ENCODE measurements around the gene FSTL4. TPM values are rescaled to one million over a fixed set of nuclear protein-coding genes. Genes with fewer than 3 reads are reported as not detected.

FSTL4 gene
- total RNA-seq, 3 donors from 2014 or later: 0.42 to 1.7 (median 0.46) TPM

- DNase-seq (no peak), ATAC-seq (no peak)
- H3K27me3 Mint-ChIP-seq (ENCODE audit: low read depth): no peaks in the 10 kb centered on the region
- no peaks in the 10 kb centered on the region for H3K4me1 Mint-ChIP-seq (ENCODE audit: low read depth)
- no peaks in the 10 kb centered on the region for H3K36me3 Mint-ChIP-seq (ENCODE audit: insufficient read depth)
- H3K9me3 Mint-ChIP-seq: no peaks in the 10 kb centered on the region
- H3K4me3 Mint-ChIP-seq: no peak overlapping the region
Observed at GRCh38 chr5:133251296-133252132, 360.8 kb downstream of the FSTL4 start.

GRCh38 chr5:133250527-133250926 lies 361.8 kb downstream of the FSTL4 start:
- no peaks in the 10 kb centered on the region for H3K36me3 Mint-ChIP-seq (ENCODE audit: insufficient read depth)
- no peak overlapping the region for H3K4me3 Mint-ChIP-seq
- no peak for DNase-seq
- no peaks in the 10 kb centered on the region for H3K9me3 Mint-ChIP-seq
- no peaks in the 10 kb centered on the region for H3K27me3 Mint-ChIP-seq (ENCODE audit: low read depth)
- no peaks in the 10 kb centered on the region for H3K4me1 Mint-ChIP-seq (ENCODE audit: low read depth)
- ATAC-seq: no peak

- ATAC-seq (no peak), DNase-seq (no peak)
- no peaks in the 10 kb centered on the region for H3K36me3 Mint-ChIP-seq (ENCODE audit: insufficient read depth)
- no peaks in the 10 kb centered on the region for H3K9me3 Mint-ChIP-seq
- H3K27me3 Mint-ChIP-seq (ENCODE audit: low read depth): no peaks in the 10 kb centered on the region
- H3K4me1 Mint-ChIP-seq (ENCODE audit: low read depth): peaks cover 4% of the 10 kb centered on the region
- H3K4me3 Mint-ChIP-seq: no peak overlapping the region
Observed at GRCh38 chr5:133249593-133249992, 362.7 kb downstream of the FSTL4 start.

GRCh38 chr5:133247881-133248624 lies 364.3 kb downstream of the FSTL4 start:
- Mint-ChIP-seq H3K36me3 (ENCODE audit: insufficient read depth) (no peaks in the 10 kb centered on the region), H3K4me3 (no peak overlapping the region), H3K27me3 (ENCODE audit: low read depth) (no peaks in the 10 kb centered on the region), H3K9me3 (no peaks in the 10 kb centered on the region), H3K4me1 (ENCODE audit: low read depth) (peaks cover 11% of the 10 kb centered on the region)
- no peak for DNase-seq
- ATAC-seq: no peak

GRCh38 chr5:133247151-133247709 lies 365.1 kb downstream of the FSTL4 start:
- no peak overlapping the region for H3K4me3 Mint-ChIP-seq
- no peaks in the 10 kb centered on the region for H3K36me3 Mint-ChIP-seq (ENCODE audit: insufficient read depth)
- DNase-seq: no peak
- H3K9me3 Mint-ChIP-seq: no peaks in the 10 kb centered on the region
- H3K27me3 Mint-ChIP-seq (ENCODE audit: low read depth): no peaks in the 10 kb centered on the region
- no peak for ATAC-seq
- H3K4me1 Mint-ChIP-seq (ENCODE audit: low read depth): peaks cover 11% of the 10 kb centered on the region

- Mint-ChIP-seq H3K9me3 (no peaks in the 10 kb centered on the region), H3K4me1 (ENCODE audit: low read depth) (peaks cover 11% of the 10 kb centered on the region), H3K27me3 (ENCODE audit: low read depth) (no peaks in the 10 kb centered on the region), H3K4me3 (no peak overlapping the region), H3K36me3 (ENCODE audit: insufficient read depth) (no peaks in the 10 kb centered on the region)
- ATAC-seq (no peak), DNase-seq (no peak)
Observed at GRCh38 chr5:133246376-133247150, 365.8 kb downstream of the FSTL4 start.

GRCh38 chr5:133246053-133246370 lies 366.3 kb downstream of the FSTL4 start:
- Mint-ChIP-seq H3K27me3 (ENCODE audit: low read depth) (no peaks in the 10 kb centered on the region), H3K4me1 (ENCODE audit: low read depth) (peaks cover 11% of the 10 kb centered on the region), H3K36me3 (ENCODE audit: insufficient read depth) (no peaks in the 10 kb centered on the region), H3K9me3 (no peaks in the 10 kb centered on the region), H3K4me3 (no peak overlapping the region)
- DNase-seq: no peak
- no peak for ATAC-seq

- H3K4me1 Mint-ChIP-seq (ENCODE audit: low read depth): peaks cover 13% of the 10 kb centered on the region
- H3K27me3 Mint-ChIP-seq (ENCODE audit: low read depth): no peaks in the 10 kb centered on the region
- no peak overlapping the region for H3K4me3 Mint-ChIP-seq
- no peaks in the 10 kb centered on the region for H3K9me3 Mint-ChIP-seq
- DNase-seq (no peak), ATAC-seq (peak; percentile 87 to 88)
- H3K36me3 Mint-ChIP-seq (ENCODE audit: insufficient read depth): no peaks in the 10 kb centered on the region
Observed at GRCh38 chr5:133245191-133246052, 366.9 kb downstream of the FSTL4 start.

- Mint-ChIP-seq H3K27me3 (ENCODE audit: low read depth) (no peaks in the 10 kb centered on the region), H3K4me3 (no peak overlapping the region), H3K36me3 (ENCODE audit: insufficient read depth) (no peaks in the 10 kb centered on the region), H3K4me1 (ENCODE audit: low read depth) (peaks cover 13% of the 10 kb centered on the region), H3K9me3 (no peaks in the 10 kb centered on the region)
- DNase-seq: no peak
- ATAC-seq: peak; percentile 19 to 23
Observed at GRCh38 chr5:133244242-133244641, 368.1 kb downstream of the FSTL4 start.

GRCh38 chr5:133243196-133243595 lies 369.1 kb downstream of the FSTL4 start:
- Mint-ChIP-seq H3K9me3 (no peaks in the 10 kb centered on the region), H3K4me1 (ENCODE audit: low read depth) (peaks cover 13% of the 10 kb centered on the region), H3K4me3 (no peak overlapping the region), H3K27me3 (ENCODE audit: low read depth) (no peaks in the 10 kb centered on the region), H3K36me3 (ENCODE audit: insufficient read depth) (no peaks in the 10 kb centered on the region)
- DNase-seq (no peak), ATAC-seq (no peak)

- Mint-ChIP-seq H3K27me3 (ENCODE audit: low read depth) (no peaks in the 10 kb centered on the region), H3K4me3 (no peak overlapping the region), H3K4me1 (ENCODE audit: low read depth) (peaks cover 13% of the 10 kb centered on the region), H3K36me3 (ENCODE audit: insufficient read depth) (no peaks in the 10 kb centered on the region), H3K9me3 (no peaks in the 10 kb centered on the region)
- DNase-seq: no peak
- ATAC-seq: no peak
Observed at GRCh38 chr5:133242221-133242835, 370.0 kb downstream of the FSTL4 start.

GRCh38 chr5:133241179-133242092 lies 370.9 kb downstream of the FSTL4 start:
- ATAC-seq (no peak), DNase-seq (no peak)
- Mint-ChIP-seq H3K36me3 (ENCODE audit: insufficient read depth) (no peaks in the 10 kb centered on the region), H3K4me1 (ENCODE audit: low read depth) (peaks cover 13% of the 10 kb centered on the region), H3K4me3 (no peak overlapping the region), H3K27me3 (ENCODE audit: low read depth) (no peaks in the 10 kb centered on the region), H3K9me3 (no peaks in the 10 kb centered on the region)

All from activated T-cell treated with anti-CD3 and anti-CD28 coated beads, Interleukin-2, amount 50 U/mL, for 4 hours (primary cell).